Esophagus mucosa (tissue), 1 donor: ENCODE results near the gene KCNK1. TPM values are rescaled to one million over a fixed set of nuclear protein-coding genes. Genes with fewer than 3 reads are reported as not detected.
"Not testable (repeated sequence)": the region's sequence is repeated elsewhere in the genome, so short reads cannot be mapped to it uniquely, and the experiment has no call there.

Experiments used
- ATAC-seq: fragments of 200-7000 bp; cut with Tn5 transposase; one replicate; pipeline ENCODE4 v1.9.1; 2020
- total RNA-seq: library from RNA; stranded (reverse); gene quantifications from one replicate; pipeline ENCODE4 v1.2.4, GENCODE V29; 2023
- donor health status: DM: yes; HTN: yes; CAD: no.

KCNK1 gene
- total RNA-seq, 1 donor from 2014 or later, result 21.9 TPM

- no peak for ATAC-seq
Observed at GRCh38 chr1:233608988-233609387, 4.9 kb upstream of the KCNK1 start.

DNA sequence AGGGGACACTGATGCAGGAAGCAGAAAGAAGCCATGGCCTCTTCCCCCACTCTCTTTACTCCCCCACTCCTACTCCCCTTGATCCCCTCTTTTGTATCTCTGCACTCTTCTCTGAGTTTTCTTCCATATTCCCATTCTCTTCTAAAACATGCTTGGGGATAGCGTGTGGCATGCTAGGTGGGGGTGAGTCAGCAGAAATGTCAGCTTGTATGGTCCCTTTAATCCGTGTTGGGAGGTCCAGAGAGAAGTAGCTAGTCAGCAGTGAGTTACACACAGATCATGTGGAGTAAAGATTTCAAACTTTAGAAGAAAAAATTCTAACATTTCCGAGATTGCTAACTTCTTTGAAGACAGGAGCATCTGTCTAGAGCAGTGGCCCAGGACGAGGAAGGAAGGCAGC is 4.0 kb upstream of the KCNK1 start:
- no peak for ATAC-seq

- ATAC-seq, result no peak
Observed at GRCh38 chr1:233610628-233611027, 3.3 kb upstream of the KCNK1 start.

DNA sequence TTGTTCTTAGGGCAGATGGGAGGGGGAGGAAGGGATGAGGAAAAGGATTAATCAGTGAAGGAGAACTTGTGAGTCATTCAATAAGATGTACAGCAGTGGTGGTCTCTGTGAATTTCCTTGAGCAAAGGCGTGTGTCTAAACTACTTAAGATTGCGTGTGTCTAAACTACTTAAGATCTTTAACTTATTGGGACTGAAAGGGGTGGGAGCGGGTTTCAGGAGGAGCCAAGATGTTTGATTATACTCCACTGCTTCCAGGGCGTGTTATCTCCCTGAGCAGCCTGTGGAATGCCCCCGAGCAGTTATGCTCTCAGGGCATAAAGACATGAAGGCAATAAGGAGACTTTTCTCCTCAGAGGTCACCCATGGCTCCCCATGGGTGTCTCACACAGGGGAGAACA is 2.5 kb upstream of the KCNK1 start:
- ATAC-seq, result not testable (repeated sequence)

DNA sequence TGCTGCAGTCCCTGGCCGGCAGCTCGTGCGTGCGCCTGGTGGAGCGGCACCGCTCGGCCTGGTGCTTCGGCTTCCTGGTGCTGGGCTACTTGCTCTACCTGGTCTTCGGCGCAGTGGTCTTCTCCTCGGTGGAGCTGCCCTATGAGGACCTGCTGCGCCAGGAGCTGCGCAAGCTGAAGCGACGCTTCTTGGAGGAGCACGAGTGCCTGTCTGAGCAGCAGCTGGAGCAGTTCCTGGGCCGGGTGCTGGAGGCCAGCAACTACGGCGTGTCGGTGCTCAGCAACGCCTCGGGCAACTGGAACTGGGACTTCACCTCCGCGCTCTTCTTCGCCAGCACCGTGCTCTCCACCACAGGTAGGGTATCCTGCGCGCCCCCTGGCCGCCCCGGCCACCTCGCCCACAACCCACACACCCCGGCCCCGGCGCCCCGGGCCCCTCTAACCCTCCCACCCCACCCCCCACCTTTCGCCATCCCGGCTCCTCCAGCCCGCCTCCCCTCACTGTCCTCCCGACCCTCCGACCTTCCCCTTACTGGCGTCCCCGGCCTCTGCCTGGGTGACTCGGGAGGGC is 352 bp downstream of the KCNK1 start:
- ATAC-seq, result peak; percentile 52

DNA sequence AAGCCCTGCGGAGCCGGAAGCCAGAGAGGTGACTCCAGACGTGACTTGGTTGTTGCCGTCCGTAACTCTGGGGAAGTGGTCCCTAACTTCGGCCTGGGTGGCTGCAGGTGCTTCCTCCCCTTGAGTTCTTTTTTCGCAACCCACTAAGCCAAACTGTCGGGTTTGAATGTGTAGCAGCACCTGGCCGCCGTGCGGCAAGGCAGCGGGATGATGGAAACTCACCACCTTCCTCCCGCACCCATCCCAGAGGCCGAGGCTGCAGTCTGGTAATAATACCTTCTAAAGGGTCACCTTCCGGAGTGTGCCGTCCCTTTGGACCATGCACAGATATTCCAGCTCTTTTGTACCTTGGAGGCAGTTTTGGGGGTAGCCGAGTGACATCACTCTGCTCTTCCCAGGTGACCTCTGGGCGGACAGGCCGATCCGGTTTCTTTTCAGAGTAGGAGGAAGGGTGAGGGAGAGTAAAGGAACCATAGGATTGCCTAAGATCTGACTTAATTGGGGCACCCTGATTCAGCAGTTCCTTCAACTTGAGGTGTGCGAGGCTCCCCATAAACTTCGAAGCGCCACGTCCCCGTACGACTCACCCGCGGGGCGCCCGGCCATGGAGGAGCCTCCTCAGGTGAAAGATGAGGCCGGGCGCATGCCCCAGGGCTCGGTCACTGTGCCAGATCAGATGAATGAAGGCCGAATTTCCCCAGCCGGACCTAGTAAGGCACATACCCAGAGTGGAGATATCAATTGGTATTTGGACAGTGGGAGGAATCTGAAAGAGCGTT is 1.0 kb downstream of the KCNK1 start:
- peak; percentile 92 for ATAC-seq

- peak; percentile 7 for ATAC-seq
Observed at GRCh38 chr1:233615571-233615970, 1.7 kb downstream of the KCNK1 start.

- ATAC-seq, result no peak
Observed at GRCh38 chr1:233617025-233617424, 3.1 kb downstream of the KCNK1 start.

- not testable (repeated sequence) for ATAC-seq
Observed at GRCh38 chr1:233619414-233619813, 5.5 kb downstream of the KCNK1 start.

DNA sequence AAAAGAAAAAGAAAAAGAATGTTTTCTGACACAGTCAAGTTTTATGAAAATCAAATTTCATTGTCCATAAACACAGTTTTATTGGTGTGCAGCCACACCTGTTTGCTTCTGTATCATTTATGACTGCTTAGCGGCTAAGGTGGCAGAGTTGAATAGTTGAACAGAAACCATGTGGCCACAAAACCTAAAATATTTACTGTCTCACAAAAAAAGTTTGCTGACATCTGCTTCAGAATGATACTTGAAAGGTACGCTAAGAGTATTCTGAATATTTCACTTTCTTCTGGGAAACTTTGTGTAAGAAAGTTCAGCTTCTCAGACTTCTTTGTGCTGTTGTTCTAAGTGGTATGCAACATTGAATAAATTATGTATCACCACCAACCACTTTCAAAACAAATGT is 6.2 kb downstream of the KCNK1 start:
- no peak for ATAC-seq

GRCh38 chr1:233621923-233622322 is 8.0 kb downstream of the KCNK1 start:
- no peak for ATAC-seq

DNA sequence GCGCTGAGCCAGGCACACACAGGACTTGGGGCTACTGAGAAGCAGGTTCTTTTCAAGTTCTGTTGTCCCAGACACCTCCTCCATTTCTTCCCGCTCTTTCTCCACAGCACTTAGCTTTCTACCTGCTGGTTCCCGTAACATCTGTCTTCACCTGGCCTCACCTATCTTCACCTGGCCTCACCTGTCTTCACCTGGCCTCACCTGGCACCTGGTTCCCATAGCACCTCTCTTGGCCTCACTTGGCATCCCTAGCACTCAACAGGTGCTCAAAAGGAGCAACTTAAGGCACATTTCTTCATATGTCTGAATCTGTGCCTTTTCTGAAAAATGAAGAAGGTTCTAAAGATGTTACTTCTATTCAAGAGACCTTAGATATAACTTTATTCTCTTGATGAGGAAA is 10.4 kb downstream of the KCNK1 start:
- ATAC-seq, result no peak

DNA sequence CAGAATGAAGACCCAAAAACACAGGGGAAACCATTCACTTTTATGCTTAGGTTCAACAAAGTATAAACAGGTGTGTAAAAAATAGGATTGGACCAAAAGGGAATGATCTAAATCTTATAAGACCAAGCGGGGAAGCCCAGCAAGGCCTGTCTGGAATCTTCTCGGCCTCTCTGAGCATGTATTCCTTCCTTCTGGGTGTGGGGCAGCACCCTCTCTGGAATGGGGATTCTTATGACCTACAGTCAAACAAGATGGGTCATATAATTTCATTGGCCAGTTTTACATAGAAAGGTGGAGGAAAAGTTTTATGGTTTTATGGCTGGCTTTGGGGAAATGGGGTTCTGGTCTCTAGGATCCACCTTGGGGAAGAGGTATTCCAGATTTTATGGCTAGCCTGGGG is 11.2 kb downstream of the KCNK1 start:
- ATAC-seq, result no peak

DNA sequence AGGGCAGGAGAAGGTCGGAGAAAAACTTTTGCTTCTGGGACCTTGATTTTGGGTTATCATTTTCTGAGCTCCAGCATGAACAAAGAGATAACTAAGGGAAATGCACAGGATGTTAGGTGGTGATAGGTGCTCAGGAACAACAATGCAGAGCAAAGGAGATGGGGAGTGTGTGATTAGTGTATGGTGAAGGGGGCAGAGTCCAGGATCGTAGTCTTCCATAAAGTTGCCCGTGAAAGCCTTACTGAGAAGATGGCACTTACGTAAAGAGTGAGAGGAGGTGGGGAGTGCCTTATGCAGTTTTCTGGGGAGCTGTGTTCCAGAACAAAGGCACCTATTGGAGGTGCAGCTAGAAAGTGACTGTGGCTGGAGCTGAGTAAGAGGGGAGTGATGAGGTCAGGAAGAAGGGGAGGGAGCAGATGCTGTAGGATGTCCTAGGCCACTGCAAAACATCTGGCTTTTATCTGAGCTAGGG is 11.6 kb downstream of the KCNK1 start:
- no peak for ATAC-seq

DNA sequence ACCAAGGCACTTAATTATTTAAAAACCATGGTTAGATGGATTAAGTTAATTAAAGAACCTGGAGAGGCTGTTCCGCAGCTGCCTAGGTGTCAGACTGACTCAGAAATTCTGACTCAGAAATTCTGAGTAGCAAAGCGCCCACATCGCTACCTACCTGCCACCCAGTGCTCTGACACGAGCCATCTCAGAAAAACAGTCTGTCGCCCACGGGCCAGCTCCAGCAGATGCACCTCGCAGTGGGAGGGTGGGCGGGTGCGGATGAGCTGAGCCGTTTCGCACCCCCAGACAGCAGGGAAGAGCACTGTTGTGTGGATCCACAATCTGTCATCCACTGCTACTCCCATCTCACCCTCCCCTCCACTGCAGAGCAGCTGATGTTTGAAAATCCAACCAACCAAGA is 13.5 kb downstream of the KCNK1 start:
- ATAC-seq, result peak; percentile 80

DNA sequence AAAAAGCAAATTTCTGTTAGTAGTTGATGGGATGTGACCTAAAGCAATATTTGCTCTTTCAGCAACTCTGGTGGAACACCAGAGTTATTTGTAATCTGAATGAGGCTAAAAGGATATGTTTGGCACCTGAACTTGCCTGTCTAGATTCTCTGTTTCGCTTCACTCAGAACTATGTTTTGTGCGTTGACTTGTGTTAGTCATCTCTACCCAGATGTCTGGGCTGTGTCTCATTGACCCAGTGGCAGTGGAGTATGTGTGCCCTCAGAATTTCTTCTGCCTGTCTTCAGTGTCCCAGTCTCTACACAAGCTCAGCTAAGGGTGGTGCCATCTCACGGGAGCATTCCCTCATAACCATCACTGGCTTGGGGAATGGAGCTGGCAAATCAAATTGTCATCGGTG is 13.9 kb downstream of the KCNK1 start:
- ATAC-seq, result peak; percentile 94

DNA sequence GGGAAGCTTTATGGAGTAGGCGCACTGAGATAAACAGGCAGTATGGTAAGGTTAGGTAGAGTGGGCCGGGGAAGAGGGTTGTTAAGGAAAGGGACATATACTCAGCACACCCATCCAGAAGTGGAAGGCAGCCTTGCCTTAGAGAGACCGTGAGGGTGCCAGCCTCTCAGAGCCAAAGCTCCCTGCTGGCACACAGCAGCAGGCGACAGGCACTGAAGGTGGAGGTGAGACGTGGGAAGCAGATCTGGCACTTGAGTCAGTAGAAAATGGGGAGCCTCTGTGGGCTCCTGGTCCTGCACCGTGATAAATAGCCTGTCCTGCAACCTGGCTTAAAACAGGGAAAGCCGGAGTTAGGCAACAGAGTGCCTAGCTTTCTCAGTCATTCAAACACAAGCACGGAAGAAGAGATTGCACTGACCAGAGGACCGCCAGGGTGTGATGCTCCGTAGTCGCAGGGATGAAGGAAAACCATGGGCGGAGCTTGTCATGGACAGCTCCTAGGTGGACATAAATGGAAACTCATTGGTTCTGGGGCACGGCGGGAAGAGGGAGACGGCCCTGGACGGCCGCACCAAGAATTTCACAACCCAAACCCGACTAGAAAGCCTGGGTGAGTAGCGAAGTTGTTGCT is 15.5 kb downstream of the KCNK1 start:
- ATAC-seq, result no peak

- ATAC-seq, result no peak
Observed at GRCh38 chr1:233631810-233632405, 18.0 kb downstream of the KCNK1 start.

GRCh38 chr1:233632436-233632835 is 18.5 kb downstream of the KCNK1 start:
- ATAC-seq, result no peak

DNA sequence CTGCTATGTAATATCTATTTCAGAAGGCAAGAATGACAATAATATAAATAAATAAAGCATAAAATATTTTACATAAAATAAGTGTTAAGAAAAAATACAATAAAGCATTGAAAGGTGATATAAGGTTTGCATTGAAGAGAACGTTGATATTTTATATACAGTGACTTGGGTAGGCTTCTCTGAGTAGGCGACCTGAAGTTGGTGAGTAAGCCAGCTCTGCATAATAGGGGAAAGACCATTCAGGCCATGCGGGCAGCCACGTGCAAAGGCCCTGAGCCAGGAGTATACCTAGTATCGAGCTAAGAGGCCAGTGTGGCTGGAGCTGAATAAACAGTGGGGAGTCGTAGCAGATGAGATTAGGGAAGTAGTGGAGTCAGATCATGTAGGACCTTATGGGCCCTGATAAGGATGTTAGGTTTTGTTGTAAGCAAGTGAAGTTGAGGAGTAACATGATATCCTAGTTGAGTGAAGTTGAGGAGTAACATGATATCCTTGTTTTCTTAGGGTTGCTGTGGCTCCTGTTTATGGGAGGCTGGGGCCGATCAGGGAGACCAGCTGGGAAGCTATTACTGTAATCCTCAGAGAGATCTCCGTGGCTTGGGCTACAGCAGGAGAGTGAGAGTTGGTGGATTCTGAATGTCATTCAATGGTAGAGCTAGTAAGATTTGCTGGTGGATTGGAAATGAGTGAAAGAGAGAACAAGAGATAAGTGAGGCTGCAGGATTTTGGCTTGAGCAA is 22.0 kb downstream of the KCNK1 start:
- ATAC-seq, result no peak

- ATAC-seq, result no peak
Observed at GRCh38 chr1:233636503-233636877, 22.6 kb downstream of the KCNK1 start.

- no peak for ATAC-seq
Observed at GRCh38 chr1:233638513-233638912, 24.6 kb downstream of the KCNK1 start.

DNA sequence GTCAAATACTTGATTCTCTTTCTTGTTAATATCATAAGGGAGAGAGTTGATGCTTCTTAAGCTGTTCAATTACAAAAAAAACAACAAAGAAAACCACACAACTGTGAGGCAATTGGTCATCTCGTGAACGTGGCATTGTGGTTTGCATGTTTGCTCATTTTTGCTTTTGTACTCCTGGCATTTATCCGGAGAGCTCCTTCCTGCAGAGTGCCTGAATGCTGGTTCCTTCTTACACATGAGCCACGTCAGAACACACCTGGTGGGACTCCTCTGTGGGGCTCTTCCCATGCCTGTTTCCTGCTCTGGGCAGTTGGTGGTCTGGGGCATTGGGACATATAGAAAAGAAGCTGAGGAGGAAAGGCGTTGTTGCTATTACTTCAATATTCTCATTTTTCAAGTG is 25.7 kb downstream of the KCNK1 start:
- no peak for ATAC-seq
